Measurements from ENCODE around the gene AMBRA1.
A peak's percentile ranks its signal among the peaks of the same experiment; 100 is the strongest.

Gene AMBRA1

DNA sequence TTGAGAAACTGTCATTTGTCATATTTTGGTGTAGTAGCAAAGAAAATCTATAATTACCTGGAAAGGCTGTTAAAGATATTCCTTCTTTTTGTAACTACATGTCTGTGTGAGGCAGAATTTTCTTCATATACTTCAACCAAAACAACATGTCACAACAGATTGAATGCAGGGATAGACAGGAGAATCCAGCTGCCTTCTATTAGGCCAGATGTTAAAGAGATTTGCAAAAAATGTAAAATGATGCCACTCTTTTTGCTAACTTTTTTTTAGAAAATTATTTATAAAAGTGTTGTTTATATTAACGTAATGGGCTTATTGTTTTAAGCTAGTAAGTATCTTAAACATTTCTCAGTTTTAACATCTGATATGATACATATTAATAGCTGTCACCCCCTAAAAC lies 233.9 kb downstream of the AMBRA1 start:
- H3K9ac ChIP-seq: no peak overlapping the region
- H3K79me2 ChIP-seq: peaks cover 20% of the 10 kb centered on the region
- no peaks in the 10 kb centered on the region for H3K36me3 ChIP-seq (ENCODE audit: control insufficient read depth, insufficient read depth, low read length)
- H3K27me3 ChIP-seq (ENCODE audit: control insufficient read depth, insufficient read depth, low read length): no peaks in the 10 kb centered on the region
- no peaks in the 10 kb centered on the region for H3K9me3 ChIP-seq (ENCODE audit: control insufficient read depth, low read length)
- no peak overlapping the region for H2AFZ ChIP-seq
- no peak overlapping the region for H3K4me2 ChIP-seq (ENCODE audit: low read length)
- no peak overlapping the region for H3K4me3 ChIP-seq (ENCODE audit: low read depth, low read length)
- H3K27ac ChIP-seq: no peak overlapping the region
- TF ChIP-seq, protein P1, sequence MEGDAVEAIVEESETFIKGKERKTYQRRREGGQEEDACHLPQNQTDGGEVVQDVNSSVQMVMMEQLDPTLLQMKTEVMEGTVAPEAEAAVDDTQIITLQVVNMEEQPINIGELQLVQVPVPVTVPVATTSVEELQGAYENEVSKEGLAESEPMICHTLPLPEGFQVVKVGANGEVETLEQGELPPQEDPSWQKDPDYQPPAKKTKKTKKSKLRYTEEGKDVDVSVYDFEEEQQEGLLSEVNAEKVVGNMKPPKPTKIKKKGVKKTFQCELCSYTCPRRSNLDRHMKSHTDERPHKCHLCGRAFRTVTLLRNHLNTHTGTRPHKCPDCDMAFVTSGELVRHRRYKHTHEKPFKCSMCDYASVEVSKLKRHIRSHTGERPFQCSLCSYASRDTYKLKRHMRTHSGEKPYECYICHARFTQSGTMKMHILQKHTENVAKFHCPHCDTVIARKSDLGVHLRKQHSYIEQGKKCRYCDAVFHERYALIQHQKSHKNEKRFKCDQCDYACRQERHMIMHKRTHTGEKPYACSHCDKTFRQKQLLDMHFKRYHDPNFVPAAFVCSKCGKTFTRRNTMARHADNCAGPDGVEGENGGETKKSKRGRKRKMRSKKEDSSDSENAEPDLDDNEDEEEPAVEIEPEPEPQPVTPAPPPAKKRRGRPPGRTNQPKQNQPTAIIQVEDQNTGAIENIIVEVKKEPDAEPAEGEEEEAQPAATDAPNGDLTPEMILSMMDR (IDR thresholded peaks at IDR 0.05): no peak
- H3K4me1 ChIP-seq: peaks cover 35% of the 10 kb centered on the region

GRCh38 chr11:46357483-46357936 lies 236.3 kb downstream of the AMBRA1 start:
- Histone ChIP-seq H3K27ac (peak overlapping the region; percentile 74), H3K27me3 (ENCODE audit: control insufficient read depth, insufficient read depth, low read length) (no peaks in the 10 kb centered on the region), H3K9me3 (ENCODE audit: control insufficient read depth, low read length) (no peaks in the 10 kb centered on the region), H3K4me3 (ENCODE audit: low read depth, low read length) (peak overlapping the region; percentile 11), H3K4me2 (ENCODE audit: low read length) (peak overlapping the region; percentile 31), H3K36me3 (ENCODE audit: control insufficient read depth, insufficient read depth, low read length) (no peaks in the 10 kb centered on the region), H2AFZ (peak overlapping the region; percentile 62), H3K79me2 (peaks cover 15% of the 10 kb centered on the region), H3K4me1 (peaks cover 22% of the 10 kb centered on the region), H3K9ac (no peak overlapping the region)
- TF ChIP-seq, protein P1 (IDR thresholded peaks at IDR 0.05): no peak

DNA sequence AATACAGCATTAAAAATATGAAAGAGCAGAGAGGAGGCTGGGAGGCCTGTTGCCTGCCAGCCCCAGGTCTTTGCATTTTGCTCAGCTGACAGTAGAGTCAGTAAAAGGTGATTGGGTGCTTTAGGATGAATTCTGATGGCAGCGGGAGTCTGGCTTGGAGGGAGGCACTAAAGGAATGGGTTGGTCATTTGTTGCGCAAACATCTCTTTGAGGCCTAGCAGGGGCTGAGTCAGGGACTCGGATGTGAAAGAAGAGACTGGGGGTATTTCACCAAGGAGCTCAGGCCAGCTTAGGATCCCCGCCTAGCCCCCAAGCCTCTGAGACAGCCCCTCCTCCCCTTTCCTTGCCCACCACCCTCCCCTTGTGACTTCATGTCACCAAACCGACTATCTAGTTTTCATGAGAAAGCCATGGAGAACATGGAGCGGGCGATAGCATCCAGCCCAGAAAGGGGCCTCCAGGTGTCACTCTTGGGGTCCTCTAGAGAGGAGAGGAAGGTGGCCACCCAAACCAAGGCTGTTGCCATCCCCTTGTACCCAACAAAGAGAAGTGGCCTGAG lies 236.8 kb downstream of the AMBRA1 start:
- H3K9ac ChIP-seq: no peak overlapping the region
- peak overlapping the region; percentile 74 for H3K27ac ChIP-seq

DNA sequence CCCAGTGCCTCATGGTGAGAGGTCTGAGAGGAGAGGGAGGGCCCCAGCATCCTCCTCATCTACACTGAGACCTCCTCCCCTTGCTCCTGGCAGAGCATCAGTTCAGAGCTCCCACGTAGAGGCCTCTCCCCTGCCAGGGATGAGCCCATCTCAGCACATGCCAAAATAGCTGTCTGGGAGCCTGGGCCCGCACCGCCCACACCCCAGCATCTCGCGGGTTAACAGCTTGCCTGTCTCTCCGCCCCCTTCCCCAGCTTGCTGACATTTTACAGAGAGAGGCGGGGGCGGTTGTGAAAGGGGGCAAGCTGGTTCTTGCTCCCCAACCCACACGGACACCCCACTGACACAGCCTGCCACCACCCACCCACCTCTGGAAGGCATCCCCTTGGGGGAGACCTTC lies 240.1 kb downstream of the AMBRA1 start:
- H3K36me3 ChIP-seq (ENCODE audit: control insufficient read depth, insufficient read depth, low read length): no peaks in the 10 kb centered on the region
- H3K27ac ChIP-seq: no peak overlapping the region
- no peak overlapping the region for H3K4me2 ChIP-seq (ENCODE audit: low read length)
- H3K4me3 ChIP-seq (ENCODE audit: low read depth, low read length): no peak overlapping the region
- no peak overlapping the region for H2AFZ ChIP-seq
- no peak overlapping the region for H3K9ac ChIP-seq
- no peaks in the 10 kb centered on the region for H3K9me3 ChIP-seq (ENCODE audit: control insufficient read depth, low read length)
- H3K79me2 ChIP-seq: peaks cover 17% of the 10 kb centered on the region
- H3K27me3 ChIP-seq (ENCODE audit: control insufficient read depth, insufficient read depth, low read length): no peaks in the 10 kb centered on the region
- H3K4me1 ChIP-seq: peaks cover 13% of the 10 kb centered on the region
- TF ChIP-seq, protein P1 (IDR thresholded peaks at IDR 0.05): no peak

More for the DNA sequence above, 236.8 kb downstream of the AMBRA1 start:
- Histone ChIP-seq H3K4me3 (ENCODE audit: low read depth, low read length) (no peak overlapping the region), H3K79me2 (peaks cover 13% of the 10 kb centered on the region), H3K36me3 (ENCODE audit: control insufficient read depth, insufficient read depth, low read length) (no peaks in the 10 kb centered on the region), H3K9me3 (ENCODE audit: control insufficient read depth, low read length) (no peaks in the 10 kb centered on the region), H3K4me2 (ENCODE audit: low read length) (no peak overlapping the region), H3K27me3 (ENCODE audit: control insufficient read depth, insufficient read depth, low read length) (no peaks in the 10 kb centered on the region), H2AFZ (no peak overlapping the region), H3K4me1 (peaks cover 18% of the 10 kb centered on the region)
- TF ChIP-seq, protein P1 (IDR thresholded peaks at IDR 0.05): no peak
